GM18498 (cell line): Measurements from ENCODE around the gene COX7B2.

Experiments used
- ATAC-seq: cut with Tn5 transposase; IDR thresholded peaks from one replicate; pipeline ENCODE4 v1.9.1; 2021; ENCODE audit warnings: mild to moderate bottlenecking, moderate library complexity; ENCODE audit not compliant: unreplicated experiment

COX7B2 gene, protein sequence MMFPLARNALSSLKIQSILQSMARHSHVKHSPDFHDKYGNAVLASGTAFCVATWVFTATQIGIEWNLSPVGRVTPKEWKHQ

DNA sequence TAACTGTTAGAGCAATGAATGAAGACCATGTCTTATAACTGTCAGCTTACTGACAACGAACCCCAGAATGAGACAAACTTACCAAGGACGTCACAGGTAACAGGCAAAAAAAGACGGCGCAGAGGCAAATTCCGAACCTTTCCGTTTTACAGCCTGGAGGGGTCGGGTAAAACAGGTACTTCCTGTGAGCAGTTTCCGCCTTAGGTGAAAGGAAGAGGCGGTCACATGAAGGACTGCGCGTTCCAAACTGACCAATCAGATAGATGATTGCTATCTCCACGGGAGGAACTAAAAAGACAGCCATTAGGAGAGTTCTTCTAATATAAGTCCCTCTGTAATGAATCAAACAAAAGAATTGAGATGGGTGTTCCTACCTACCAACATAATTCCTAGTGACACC is at the start of gene COX7B2:
Gene COX7B2, minus strand, starts transcription at position 168 of the 400 bp plus-strand sequence. CDS start 174,053 bp downstream, outside the sequence.
- ATAC-seq: no peak

DNA sequence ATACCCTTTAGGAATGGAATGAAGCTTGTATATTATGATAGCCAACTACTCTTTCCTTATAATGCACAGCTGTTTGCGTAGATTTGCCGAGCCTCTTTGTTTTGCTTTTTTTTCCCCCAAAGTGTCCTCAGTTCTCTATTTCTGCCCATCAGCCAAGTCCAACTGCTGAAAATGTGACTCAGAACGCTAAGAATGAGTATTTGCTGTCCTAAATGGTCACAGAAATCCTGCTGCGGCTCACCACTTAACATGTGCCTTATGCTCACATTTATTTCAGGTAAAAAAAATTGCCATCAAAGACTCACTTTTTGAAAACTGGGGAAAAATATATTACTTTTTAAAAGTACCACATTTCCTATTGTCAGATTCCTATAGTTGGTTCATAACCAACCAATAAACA is 47.4 kb upstream of the COX7B2 start:
- ATAC-seq: no peak

DNA sequence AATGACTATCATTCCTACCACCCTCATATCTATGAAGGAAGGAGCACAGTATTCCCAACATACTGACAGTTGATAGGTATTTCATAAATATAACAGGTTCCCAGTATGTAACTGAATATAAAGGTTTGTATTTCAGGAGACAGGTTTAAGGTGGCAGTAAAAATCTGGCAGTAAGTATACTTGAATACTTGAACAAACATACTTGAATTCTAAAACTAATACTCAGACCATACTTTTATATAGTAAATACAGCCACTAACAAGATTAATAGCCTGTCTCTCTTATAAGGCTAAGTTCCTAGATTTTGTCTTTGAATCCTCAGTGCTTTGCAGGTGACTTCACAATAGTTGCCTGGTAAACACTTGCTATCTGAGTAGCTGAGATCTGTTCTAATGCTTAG is 46.6 kb upstream of the COX7B2 start:
- ATAC-seq: no peak

DNA sequence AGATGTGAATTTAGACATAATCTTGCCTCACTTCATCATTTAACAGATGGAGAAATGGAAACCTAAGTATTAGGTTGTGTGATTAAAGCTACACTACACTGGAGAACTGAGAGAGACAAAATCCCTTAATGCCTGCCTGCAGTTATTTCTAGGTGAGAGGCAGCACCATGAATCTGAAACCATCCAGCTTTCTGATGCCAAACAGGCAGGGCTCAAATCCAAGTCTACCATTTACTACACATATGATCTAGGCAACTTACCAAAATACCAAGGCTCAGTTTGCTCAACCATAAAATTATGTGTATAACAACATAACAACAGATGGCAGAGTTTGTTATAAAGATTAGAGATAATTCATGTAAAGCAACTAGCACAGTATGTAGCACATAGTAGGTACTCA is 45.6 kb upstream of the COX7B2 start:
- no peak for ATAC-seq

DNA sequence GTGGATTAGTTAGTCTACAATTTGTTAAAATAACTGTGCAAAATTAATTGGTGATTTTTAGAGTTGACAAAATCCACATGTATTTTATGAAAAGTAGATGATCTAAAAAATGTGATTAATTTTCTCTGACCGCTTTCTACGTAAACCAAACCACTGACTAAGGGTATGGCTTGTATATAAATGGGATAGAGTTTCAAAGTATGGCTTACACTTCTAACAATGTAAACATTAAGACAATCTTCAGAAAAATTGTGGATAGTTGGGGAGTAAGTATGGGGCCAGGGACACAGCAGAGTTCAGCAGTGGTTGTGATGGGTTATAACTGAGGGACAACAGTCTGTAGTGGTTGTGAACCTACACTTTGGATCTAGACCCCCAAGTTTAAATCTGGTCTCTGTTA is 44.5 kb upstream of the COX7B2 start:
- no peak for ATAC-seq

DNA sequence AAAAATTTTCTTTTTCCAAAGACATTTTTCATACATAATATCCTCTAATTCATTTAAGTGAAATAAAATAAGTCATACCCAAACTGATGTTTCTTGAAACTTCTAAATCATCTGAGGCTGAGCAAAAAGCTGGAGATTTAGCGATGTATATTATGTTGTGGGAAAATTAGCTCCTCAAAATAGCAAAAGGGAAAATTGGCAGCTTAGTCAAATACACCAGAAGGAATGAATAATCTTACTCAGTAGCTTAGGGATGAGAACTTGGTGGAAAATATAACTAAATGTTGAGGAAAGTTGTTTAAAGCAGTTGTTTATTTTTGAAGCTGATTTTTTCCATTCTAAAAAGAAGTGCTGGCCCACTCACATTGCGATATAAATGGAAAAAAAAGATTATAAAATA is 43.4 kb upstream of the COX7B2 start:
- no peak for ATAC-seq

DNA sequence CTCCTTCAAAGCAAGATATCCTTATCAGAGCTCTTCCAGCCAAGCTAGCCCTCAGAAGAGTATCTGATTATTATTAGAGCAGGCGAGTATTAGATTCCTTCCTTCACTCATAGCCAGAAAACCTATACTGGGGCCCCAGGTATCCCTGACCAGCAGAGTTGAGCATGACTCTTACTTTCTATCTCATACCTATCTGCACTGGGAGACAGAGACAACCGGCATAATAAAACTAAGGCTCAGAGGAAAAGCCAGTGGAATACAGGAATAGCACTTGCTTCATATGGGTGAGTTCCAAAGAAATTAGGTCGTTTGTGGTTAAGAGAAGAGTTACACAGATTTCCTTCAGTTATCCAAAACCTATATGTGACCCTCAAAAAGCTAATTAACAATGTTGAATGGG is 41.8 kb upstream of the COX7B2 start:
- ATAC-seq: no peak

DNA sequence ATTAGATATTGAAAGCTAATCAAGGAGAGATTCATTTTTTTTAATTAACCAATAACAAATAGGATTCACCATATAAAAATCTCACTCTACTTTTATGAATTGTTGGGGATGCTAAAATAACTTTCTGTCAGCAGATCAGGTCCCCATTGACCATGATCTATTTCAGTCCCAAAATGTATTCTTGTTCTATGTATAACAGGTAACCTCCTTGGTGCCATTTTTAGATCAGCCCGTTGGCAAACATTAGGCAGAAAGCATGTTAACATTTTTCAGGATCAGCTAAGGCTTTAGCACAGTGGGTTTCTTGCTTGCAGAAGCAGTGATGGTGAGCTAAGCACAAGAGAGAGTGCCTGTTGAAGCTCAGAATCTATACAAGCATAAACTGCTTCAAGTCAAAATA is 40.8 kb upstream of the COX7B2 start:
- ATAC-seq: no peak

DNA sequence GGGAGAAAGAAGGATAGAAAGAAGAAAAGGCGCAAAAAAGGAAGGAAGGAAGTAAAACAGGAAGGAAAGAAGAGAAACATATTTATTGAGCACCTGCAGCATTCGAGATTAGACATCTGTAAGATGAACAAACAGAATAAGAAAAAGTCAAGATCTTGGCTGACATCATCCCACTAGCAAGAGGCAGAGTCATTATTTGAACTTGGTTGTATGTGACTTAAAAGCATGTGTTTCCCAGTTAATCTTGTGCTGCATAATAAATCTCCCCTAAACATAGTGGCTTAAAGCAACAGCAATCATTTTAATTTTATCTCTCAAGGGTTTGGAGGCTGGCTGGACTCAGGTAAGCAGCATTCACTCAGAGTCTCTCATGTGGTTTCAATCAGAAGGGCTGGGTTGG is 38.5 kb upstream of the COX7B2 start:
- no peak for ATAC-seq

DNA sequence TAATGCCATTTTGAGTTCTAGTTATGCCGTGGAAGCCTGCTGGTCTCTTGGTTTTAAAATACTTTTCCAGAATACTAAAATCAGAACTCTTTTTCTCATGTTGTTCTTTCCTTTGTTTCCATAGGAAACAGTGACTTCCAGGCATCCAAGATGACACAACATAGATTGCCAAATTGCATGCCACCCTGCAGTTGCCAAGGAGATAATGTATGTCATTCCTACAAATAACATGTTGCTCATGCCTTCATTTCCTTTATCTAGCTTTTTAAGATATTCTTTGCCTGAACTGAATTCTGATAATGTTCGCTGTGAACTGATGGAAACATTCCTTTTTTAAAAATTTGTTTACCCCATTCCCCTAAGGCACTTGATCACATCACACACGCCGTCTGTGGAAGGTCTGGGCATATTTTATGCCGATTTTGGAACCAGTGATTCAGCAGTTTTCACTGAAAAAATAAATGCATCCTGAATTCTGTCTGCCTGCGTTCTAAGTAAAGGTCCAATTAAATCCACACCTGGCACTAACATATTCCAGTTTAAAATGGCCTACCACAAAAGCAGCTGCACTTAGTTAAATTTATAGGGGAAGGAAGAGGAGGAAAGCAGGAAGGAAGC is 38.0 kb upstream of the COX7B2 start:
- no peak for ATAC-seq

DNA sequence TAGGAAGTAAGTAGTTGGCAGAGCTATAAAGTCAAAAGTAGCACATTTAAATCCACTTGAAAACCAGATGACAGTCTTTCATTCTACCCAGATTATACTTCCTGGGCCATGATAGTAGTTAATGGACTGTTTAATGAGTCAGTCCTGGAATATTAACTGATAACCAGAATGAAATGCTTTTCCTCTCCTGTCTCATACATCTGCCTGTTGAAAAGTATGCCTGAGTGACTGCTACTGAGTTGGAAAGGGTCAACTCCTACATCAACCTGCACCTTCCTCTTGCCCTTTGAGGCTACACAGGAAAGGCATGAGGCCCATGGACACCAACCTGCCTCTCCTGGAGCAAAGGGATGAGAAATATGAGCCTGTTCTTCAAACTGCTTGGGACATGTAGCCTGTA is 36.0 kb upstream of the COX7B2 start:
- no peak for ATAC-seq

DNA sequence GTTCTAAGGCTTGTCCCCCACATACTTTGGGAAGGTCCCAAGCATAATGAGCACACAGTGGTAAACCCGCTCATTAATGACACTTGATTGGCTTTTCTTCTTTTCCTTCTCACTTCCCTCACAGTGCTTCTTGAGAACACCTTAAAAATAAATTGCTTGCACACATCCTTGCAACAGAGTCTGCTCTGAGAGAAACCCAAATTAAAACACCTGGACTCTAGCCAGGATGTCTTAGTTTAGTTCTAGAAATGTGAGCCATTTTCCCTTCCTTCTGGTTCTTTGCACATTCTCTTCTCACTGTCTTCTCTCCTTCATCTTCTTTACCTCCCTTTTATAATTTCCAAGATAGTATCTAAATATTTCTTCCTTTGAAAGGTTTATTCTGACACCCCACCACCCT is 35.3 kb upstream of the COX7B2 start:
- ATAC-seq: no peak

DNA sequence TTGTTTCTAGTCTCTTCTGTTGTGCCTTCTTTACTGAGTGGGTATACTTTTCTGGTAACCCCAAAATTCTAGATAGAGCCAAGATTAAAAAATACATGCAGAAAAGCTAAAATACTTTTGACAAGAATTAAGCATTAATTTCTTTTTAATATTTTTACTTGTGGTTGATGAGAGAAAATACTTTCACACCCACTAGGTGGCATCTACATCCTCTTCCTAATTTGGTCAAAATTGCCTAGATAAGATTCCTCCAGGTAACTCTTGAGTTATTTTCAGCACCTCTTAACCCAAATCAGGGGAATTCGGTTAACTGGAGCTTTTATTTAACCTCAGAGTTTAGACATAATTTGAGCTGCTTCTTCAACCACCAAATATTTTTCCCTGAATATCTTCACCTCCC is 28.4 kb upstream of the COX7B2 start:
- no peak for ATAC-seq

DNA sequence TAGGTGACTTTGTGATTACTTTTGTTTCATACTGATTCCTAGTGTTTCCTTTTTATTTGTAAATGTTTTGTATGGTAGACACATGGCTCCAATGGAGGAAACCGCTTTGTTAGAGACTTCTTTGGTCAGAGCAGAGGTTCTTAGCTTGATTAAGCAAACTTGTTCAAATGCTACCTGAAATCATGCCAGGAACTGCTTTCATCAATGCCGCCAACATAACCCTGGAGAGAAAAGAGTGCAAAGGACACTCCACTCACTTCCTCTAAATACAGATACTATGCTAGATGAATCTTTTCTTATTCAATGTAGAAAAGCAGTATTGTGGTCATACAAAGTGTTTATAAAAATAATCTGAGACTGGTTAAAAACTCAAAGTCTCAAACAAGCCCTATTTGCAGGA is 25.7 kb upstream of the COX7B2 start:
- ATAC-seq: no peak

DNA sequence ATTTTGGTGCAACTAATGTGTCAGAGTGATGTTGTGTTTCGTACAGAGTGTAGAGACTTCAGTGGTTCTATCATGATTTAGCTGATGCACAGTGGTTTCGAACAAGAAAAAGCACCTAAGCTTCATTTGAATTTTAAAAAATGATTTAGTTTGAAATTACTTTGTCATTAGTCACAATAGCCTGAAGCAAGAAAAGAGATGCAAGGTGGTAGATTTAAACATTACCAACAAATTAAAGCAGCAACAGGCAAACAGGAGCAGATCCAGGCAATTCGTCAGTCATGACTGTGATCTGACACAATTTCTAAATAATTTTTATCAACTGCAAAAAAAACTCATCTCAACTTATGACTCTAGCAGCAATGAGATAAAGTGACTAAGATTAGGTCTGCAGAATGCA is 24.6 kb upstream of the COX7B2 start:
- no peak for ATAC-seq

DNA sequence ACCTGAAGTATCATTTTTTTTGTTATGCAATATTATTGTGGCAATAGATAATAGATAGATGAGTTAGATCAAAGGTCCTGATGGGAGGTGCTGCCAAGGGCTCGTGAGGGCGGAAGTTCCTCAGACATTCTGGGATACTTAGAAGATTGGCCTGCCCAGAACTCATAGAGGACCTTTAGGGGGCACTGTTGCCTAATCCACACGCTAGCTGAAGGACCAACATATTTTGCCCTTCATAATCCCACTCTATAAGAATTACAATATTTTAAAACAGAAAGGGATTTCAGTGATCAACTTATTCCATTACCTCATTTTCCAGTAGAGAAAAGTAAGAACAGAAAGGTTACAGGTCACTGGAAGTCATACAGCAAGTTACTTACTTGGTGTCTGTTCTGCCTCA is 22.9 kb upstream of the COX7B2 start:
- peak; percentile 84 for ATAC-seq

DNA sequence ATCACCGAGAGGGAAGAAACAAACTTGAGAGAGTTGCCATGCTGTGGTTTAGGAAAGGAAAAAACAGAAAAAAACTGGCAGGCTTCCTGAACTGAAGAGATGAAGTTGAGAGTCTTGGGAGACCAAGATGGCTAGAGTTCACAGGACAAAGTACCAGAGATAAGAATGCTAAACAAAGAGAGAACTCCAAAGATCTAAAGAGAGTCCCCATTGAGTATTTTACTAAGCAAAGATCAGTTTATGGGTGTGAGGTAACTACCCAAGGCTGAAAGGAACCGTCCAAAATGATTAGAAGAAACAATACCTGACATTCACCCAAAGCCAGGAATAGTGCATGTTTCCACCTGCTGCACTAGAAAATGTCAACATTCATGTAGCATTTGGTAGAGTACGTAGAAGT is 21.8 kb upstream of the COX7B2 start:
- ATAC-seq: no peak

DNA sequence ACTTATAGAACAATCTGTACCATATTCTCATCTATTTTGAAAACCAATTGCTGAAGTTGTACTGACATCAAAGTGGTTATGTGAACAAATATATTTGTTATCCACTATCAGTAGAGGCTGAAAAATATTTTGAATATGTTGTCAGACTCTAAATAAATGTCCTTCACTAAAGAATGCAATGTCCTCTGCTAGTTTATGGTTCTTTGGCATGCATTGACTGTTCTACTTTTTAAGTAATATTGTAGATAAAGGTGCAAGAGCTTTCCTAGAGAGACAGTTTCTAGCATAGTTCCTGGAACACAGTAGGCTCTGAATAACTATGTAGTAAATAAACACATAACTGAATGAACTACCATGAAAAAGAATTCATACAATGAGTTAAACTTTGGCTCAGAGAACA is 18.2 kb upstream of the COX7B2 start:
- no peak for ATAC-seq

DNA sequence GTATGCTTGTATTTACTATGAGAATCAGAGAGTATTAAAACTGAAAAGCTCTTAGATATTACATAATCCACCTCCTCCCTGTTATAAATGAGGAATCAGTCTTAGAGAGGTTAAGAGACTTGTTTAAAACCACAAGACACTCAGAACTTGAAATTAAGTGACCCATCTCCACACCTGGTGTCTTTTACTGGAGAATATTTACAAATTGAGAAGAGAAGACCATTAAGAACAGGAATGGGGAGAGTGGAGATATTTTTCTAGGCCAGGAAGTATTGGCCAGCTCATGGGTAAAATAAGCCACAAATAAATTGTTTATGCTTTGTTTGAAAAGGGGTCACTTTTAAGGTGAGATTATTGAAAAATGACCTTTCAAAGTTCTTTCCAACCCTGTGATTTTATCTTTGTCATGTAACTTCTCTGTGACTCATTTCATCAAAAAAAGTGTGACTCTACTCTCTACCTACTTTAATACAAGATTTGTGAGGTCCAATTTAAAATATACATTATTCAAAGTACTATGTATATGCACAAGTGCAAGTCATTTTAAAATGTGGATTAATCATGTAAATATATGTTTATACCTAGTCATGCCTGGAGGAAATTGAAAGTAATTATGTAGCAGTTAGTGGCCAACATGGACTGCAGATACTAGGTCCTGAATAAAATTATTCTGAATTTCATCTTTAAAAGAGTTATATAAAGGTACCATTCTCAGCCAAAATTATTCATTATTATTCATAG is 15.9 kb upstream of the COX7B2 start:
- no peak for ATAC-seq

DNA sequence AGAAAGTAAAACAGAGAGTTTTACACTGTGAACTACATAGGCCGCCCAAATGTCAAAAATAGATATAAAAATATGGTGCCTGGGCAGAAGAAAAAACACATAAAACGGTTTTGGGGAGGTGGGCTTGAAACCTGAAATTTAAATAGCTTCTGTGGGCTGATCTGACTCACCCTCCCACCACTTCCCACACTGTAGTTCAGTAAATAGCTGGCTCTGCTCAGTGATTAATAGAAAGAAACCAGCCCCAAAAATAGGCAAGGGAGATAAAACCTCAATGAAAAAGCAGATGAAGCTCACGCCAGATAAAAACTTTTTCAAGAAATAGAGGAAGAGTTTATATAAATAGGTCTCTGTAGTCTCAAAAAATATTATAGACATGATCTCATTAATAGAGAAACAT is 13.2 kb upstream of the COX7B2 start:
- no peak for ATAC-seq

DNA sequence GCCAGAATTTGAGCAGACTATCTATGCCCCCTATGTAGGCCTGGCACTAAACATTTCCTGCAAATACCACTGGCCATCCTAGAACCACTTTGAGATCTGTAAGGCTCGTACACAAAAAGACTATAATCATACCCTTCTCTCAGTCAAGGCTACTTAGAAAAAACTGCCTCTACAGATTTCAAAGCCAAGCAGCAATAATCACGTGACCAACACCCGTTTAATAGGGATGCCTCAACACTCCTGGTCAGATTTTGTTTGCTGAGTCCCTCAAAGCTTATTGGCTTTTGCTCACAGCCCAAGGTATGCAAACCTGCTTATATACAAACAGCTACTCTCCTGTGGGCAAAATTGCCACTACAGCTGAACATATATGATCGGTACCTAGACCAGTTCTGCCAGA is 897 bp downstream of the COX7B2 start:
- no peak for ATAC-seq

DNA sequence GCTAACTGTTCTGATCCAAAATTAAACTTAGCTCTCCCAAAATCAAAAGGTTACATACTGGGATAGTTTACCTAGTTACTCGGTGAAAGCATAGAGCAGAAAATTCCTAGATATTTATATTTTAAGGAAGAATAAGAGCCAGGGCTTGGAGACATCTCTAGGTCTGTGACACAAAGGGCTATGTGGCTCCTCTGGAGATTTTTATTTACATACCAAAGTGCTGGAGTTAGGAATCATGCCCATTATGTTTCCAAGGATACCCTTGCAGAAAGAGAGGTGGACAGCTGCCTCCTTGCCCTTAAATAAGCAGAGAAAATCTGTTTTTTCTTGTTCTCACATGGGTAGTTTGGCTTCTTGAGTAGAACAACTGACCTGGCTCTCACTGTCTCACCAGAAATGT is 9.0 kb downstream of the COX7B2 start:
- no peak for ATAC-seq

DNA sequence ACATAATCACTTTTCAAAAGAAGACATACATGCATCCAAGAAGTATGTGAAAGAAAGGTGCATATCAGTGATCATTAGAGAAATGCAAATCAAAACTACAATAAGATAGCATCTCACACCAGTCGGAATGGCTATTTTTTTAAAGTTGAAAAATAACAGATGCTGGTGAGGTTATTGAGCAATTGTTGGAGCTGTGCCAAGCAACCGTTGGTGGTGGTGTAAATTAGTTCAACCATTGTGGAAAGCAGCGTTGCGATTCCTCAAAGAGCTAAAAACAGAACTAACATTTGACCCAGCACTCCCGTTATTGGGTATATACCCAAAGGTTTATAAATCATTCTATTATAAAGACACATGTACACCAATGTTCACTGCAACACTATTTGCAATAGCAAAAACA is 14.2 kb downstream of the COX7B2 start:
- ATAC-seq: no peak
